ENCODE results near the gene PEX1. TPM values are rescaled to one million over a fixed set of nuclear protein-coding genes. Genes with fewer than 3 reads are reported as not detected.

The PEX1 gene
- total RNA-seq (2011; cell fraction: chromatin; rRNA removed; ENCODE audit: low replicate concordance): 25.9 and 81.9 TPM in 2 replicates
- 15.8 and 16.4 TPM in 2 replicates for total RNA-seq (2011; cell fraction: nucleolus; rRNA removed)
- 26.4 and 27.9 TPM in 2 replicates for total RNA-seq (2011; cell fraction: nucleoplasm; rRNA removed)
- 12.9 and 14.1 TPM in 2 replicates for total RNA-seq (2014; rRNA removed)
- 30.2 TPM in 2 replicates for total RNA-seq (2014; rRNA removed; fragmentation: Illumina TruSeq; extraction: Trizol)
- total RNA-seq (2015; rRNA removed; fragmentation: Illumina TruSeq; extraction: Trizol): 23.6 and 23.7 TPM in 2 replicates
- 15.6 and 20.0 TPM in 2 replicates for total RNA-seq (2021)
- polyA plus RNA-seq (2011; rRNA removed): 23.1 and 32.2 TPM in 2 replicates
- 6.4 and 11.7 TPM in 2 replicates for polyA plus RNA-seq (2011; cell fraction: cytosol; rRNA removed)
- polyA plus RNA-seq (2011; cell fraction: nucleus; rRNA removed): 39.8 and 49.4 TPM in 2 replicates
- 11.8 and 18.5 TPM in 2 replicates for polyA plus RNA-seq (2012)
- polyA plus RNA-seq (2014; fragmentation: Illumina TruSeq; extraction: Trizol): 21.0 and 26.2 TPM in 2 replicates
- polyA plus RNA-seq (2014; fragmentation: Nextera tagmentation; extraction: Ambion mirVana): 10 to 100 TPM in 1 of 2 experiments, 1 to 10 TPM in 1; 9.4 to 10.3 TPM
- polyA plus RNA-seq (2014; rRNA removed): 19.9 and 28.0 TPM in 2 replicates
- 31.4 and 32.3 TPM in 2 replicates for polyA minus RNA-seq (2011; rRNA and poly(A)+ RNA removed)
- polyA minus RNA-seq (2011; cell fraction: cytosol; rRNA and poly(A)+ RNA removed): 8.7 and 9.4 TPM in 2 replicates
- 22.5 and 31.9 TPM in 2 replicates for polyA minus RNA-seq (2011; cell fraction: nucleus; rRNA and poly(A)+ RNA removed)
- Bru-seq, nascent RNA: percentile 72 among the genes with signal in this experiment
- BruChase-seq, experiment 1, labeled RNA remaining after a 2-hour chase: percentile 77 among the genes with signal in this experiment
- percentile 77 among the genes with signal in this experiment for BruChase-seq, experiment 2, labeled RNA remaining after a 6-hour chase
- long read RNA-seq, experiment 1, full-length matches to known transcripts: 41 of 64 reads
- long read RNA-seq, experiment 1, partial matches to known transcripts: 12 of 64 reads
- long read RNA-seq, experiment 1, other reads (novel, unspliced or antisense): 11 of 64 reads
- long read RNA-seq, experiment 2, full-length matches to known transcripts: 3 of 8 reads
- long read RNA-seq, experiment 2, partial matches to known transcripts: 3 of 8 reads
- long read RNA-seq, experiment 2, other reads (novel, unspliced or antisense): 2 of 8 reads
- long read RNA-seq, experiment 3, full-length matches to known transcripts: 2 of 8 reads
- long read RNA-seq, experiment 3, partial matches to known transcripts: 5 of 8 reads
- long read RNA-seq, experiment 3, other reads (novel, unspliced or antisense): 1 of 8 reads

- WGBS (ENCODE audit: insufficient coverage, low coverage, missing lambda C conversion rate): under 1% methylated on average over 54 of the region's 79 CpGs
- H3K9ac ChIP-seq (ENCODE audit: insufficient read depth in 1 of 2, low read depth in 2 of 2, low read length in 2 of 2): peak within 1 kb of the TSS; percentile 96 to 99
- CTCF ChIA-PET (ENCODE audit: low intra/inter-chr PET ratio): interaction anchor here (0.5 to 0.8 kb wide), 2 partner anchors 62 to 111 kb away, joined by 3 to 6 read pairs; no protein-coding TSS in a partner anchor
- H3K4me2 ChIP-seq (ENCODE audit: insufficient read depth, low read length): peak within 1 kb of the TSS; percentile 100
- H3K36me3 ChIP-seq (ENCODE audit: control insufficient read depth, insufficient read depth, low read length): peaks cover 37% of the 10 kb centered on the region
- no peaks in the 10 kb centered on the region for H3K9me3 ChIP-seq (replicated peaks; ENCODE audit: control insufficient read depth, insufficient read depth, low read depth, low read length)
- H3K4me3 ChIP-seq: peak within 1 kb of the TSS; percentile 84
- no peaks in the 10 kb centered on the region for H3K9me1 ChIP-seq (ENCODE audit: control insufficient read depth, insufficient read depth, low read length)
- ATAC-seq (peak; percentile 97), DNase-seq (ENCODE audit: extremely low read depth in 1 of 4, low spot score in 3 of 4) (peak; percentile 94 to 100 (median 98)), FAIRE-seq (peak; percentile 99)
- no peaks in the 10 kb centered on the region for H4K20me1 ChIP-seq (replicated peaks; ENCODE audit: control insufficient read depth, insufficient read depth, low read length)
- H3K27me3 ChIP-seq (ENCODE audit: control insufficient read depth in 2 of 2, insufficient read depth in 2 of 2, low read length in 2 of 2): no peaks in the 10 kb centered on the region
- peaks cover 30% of the 10 kb centered on the region for H3K79me2 ChIP-seq (ENCODE audit: control insufficient read depth, insufficient read depth, low read length)
- POLR2A ChIA-PET: interaction anchor here (0.5 to 2.0 kb wide), 20 partner anchors 10 to 704 kb away, joined by 3 to 11 read pairs (median 4); partner anchors contain the start of genes CYP51A1, FAM133B and VPS50
- in situ Hi-C loops (cut with MboI) (no loop called here), intact Hi-C loops (cut with micrococcal nuclease) (loop anchor here (2.0 to 10.0 kb wide), 3 partner anchors 62 to 526 kb away; partner anchors contain the start of genes CDK6 and FAM133B)
- peaks cover 7 to 10% of the 10 kb centered on the region in 2 experiments; a peak in 3 of 5 replicates for H3K4me1 ChIP-seq (replicated peaks in 1 of 2; ENCODE audit: control insufficient read depth in 2 of 2, insufficient read depth in 2 of 2, low read length in 2 of 2)
- H2AFZ ChIP-seq (ENCODE audit: low read depth, low read length): peak within 1 kb of the TSS; percentile 99
- no TSS peak for BruUV-seq (replicated peaks)
- H3K27ac ChIP-seq (ENCODE audit: extremely low read depth, low read depth, low read length): peak within 1 kb of the TSS; percentile 98
- no peak for TF ChIP-seq ZC3H11A (IDR thresholded peaks at IDR 0.05; ENCODE audit: low read depth, low read length)
- no peak for TF ChIP-seq ZNF780A (CRISPR knock-in tag; IDR thresholded peaks at IDR 0.05)
- no peak for TF ChIP-seq RBM34 (IDR thresholded peaks at IDR 0.05; ENCODE audit: borderline replicate concordance, insufficient read depth, low read length)
- TF ChIP-seq TCF7L2 (IDR thresholded peaks at IDR 0.05; ENCODE audit: low read depth, low read length): peak; percentile 52; the same call in 1 of the 2 replicates
- TF ChIP-seq CREBBP (IDR thresholded peaks at IDR 0.05; ENCODE audit: low read depth, low read length): no peak
- no peak for TF ChIP-seq PYGO2 (tag; IDR thresholded peaks at IDR 0.05)
- TF ChIP-seq ATF2 (CRISPR knock-in tag; IDR thresholded peaks at IDR 0.05): no peak
- TF ChIP-seq TFAP4 (CRISPR knock-in tag; IDR thresholded peaks at IDR 0.05; ENCODE audit: borderline replicate concordance): peak; percentile 86
- no peak for TF ChIP-seq HIVEP1 (CRISPR knock-in tag; IDR thresholded peaks at IDR 0.05)
- TF ChIP-seq TRIM28 (IDR thresholded peaks at IDR 0.05): peak; percentile 61; the same call in 1 of the 2 replicates
- no peak for TF ChIP-seq THRAP3 (IDR thresholded peaks at IDR 0.05; ENCODE audit: borderline replicate concordance)
- no peak for TF ChIP-seq ZNF79 (CRISPR knock-in tag; IDR thresholded peaks at IDR 0.05; ENCODE audit: low read depth)
Measured at GRCh38 chr7:92528188-92528957, at the start of gene PEX1, which contains the start of gene RBM48. TSS of gene PEX1 (minus strand) at chr7:92528520. CDS start at chr7:92528435, 85 bp downstream. TSS of gene RBM48 (plus strand) at chr7:92528795. CDS start at chr7:92528814, 19 bp downstream.

All from K562 (cell line).